Retinal pigment epithelial cell (primary cell): Measurements from ENCODE around the gene FAM83F.

Experiments used
- DNase-seq: peaks from one replicate; pipeline ENCODE4 v3.0.0-alpha.2; 2010; ENCODE audit warnings: low read depth
- H3K4me3 ChIP-seq: 2 replicates; pipeline ENCODE4 v1.5.1; 2011; ENCODE audit warnings: mild to moderate bottlenecking, low read length, control low read depth, moderate library complexity
- TF ChIP-seq, protein P1 (sequence below): conservative IDR thresholded peaks from 2 replicates; pipeline ENCODE4 v1.5.1; 2011; ENCODE audit warnings: low read depth, low read length, control low read depth, inconsistent platforms

Gene FAM83F

GRCh38 chr22:40053460-40053859 lies 58.7 kb downstream of the FAM83F start:
- no peak overlapping the region for H3K4me3 ChIP-seq
- no peak for DNase-seq
- TF ChIP-seq, protein P1, sequence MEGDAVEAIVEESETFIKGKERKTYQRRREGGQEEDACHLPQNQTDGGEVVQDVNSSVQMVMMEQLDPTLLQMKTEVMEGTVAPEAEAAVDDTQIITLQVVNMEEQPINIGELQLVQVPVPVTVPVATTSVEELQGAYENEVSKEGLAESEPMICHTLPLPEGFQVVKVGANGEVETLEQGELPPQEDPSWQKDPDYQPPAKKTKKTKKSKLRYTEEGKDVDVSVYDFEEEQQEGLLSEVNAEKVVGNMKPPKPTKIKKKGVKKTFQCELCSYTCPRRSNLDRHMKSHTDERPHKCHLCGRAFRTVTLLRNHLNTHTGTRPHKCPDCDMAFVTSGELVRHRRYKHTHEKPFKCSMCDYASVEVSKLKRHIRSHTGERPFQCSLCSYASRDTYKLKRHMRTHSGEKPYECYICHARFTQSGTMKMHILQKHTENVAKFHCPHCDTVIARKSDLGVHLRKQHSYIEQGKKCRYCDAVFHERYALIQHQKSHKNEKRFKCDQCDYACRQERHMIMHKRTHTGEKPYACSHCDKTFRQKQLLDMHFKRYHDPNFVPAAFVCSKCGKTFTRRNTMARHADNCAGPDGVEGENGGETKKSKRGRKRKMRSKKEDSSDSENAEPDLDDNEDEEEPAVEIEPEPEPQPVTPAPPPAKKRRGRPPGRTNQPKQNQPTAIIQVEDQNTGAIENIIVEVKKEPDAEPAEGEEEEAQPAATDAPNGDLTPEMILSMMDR: no peak

GRCh38 chr22:40054486-40054885 lies 59.7 kb downstream of the FAM83F start:
- TF ChIP-seq, protein P1: no peak
- H3K4me3 ChIP-seq: no peak overlapping the region
- no peak for DNase-seq

DNA sequence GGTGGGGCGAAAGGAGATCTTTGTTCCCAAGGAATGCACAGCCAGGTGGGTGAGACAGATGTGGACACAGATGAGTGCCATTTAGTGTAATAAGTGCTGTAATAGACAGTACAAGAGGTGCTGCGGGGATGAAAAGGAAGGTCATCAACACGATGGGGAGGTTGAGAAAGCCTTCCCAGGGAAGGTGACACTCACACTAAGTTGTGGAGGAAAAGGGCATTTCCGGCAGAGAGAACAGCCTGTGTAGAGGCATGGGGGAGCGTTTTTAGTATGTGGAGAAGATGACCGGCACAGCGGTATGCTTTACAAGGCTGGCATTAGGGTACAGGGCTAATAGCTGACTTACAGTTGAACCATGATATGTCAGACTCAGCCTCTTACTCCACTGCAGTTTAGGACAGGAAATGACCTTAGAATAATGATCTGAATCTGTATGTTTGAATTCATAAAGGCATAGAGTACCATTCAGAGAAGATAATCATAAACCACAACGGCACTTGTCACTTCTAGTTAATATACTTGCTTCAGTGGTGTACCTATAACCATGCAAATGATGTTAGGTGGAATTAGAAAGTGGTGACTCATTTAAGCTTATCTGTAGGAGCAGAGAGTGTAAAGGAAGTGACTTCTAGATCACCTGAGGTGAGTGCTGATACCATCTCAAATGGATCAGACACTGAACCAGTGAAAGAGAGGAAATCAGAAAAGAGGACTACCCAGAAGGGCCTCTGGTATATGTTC lies 60.6 kb downstream of the FAM83F start:
- no peak for DNase-seq
- TF ChIP-seq, protein P1: no peak
- no peak overlapping the region for H3K4me3 ChIP-seq

DNA sequence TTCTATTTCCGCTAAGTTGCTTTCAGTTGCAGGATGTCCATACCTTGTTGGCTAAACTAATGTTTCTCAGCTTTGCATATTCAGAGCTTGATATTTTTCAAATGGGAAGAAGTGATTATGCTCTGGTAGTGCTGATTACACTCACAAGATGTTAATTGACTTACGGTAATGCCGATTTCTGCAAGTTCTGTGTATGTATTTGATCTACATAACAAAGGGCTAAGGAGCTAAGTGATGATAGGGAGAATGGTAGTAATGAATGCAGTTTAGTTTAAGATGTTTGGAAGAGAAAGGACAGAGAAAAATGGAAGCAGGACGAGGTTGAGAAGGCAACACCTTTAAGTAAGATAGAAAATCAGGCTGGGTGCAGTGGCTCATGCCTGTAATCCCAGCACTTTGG lies 61.4 kb downstream of the FAM83F start:
- no peak for DNase-seq
- H3K4me3 ChIP-seq: no peak overlapping the region
- TF ChIP-seq, protein P1: no peak

GRCh38 chr22:40056559-40056958 lies 61.8 kb downstream of the FAM83F start:
- DNase-seq: no peak
- TF ChIP-seq, protein P1: no peak
- H3K4me3 ChIP-seq: no peak overlapping the region

DNA sequence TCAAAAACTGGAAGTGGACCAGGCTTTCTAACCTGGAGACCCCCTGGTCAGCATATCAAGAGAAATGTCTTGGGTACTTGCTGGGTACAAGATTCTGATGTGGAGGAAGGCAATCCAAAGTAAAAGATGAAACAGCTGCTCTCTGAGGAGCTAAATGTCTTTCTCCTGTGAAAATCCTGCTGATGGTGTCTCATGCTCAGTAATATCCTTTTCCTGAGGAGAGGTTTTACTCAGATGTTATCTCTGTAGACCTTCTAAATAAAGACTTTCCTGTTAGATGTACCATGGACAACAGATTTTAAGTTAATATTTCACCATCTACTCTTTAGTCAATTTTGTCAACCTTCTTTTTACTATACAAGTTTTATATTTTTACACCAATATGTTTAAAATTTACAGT lies 62.9 kb downstream of the FAM83F start:
- DNase-seq: no peak
- no peak overlapping the region for H3K4me3 ChIP-seq
- TF ChIP-seq, protein P1: no peak

DNA sequence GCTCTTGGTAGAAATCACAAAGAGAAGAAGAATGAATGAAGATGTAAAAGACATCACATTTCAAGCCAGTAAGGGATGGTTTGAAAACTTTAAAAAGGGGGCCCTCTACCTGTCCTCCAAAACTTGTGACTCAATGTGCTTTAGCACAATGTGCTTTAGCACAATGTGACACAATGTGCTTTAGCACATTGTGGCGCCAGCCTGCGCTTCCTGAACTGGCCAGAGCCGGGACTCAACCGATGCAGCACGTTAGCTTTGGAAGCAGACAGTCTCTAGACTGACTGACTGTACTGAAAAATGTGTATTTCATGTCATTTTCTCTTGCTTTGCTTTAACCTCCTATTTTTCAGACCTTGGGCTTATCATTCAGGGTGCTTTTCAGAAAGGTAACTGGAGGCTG lies 63.5 kb downstream of the FAM83F start:
- DNase-seq: no peak
- TF ChIP-seq, protein P1: no peak
- H3K4me3 ChIP-seq: no peak overlapping the region
